ENCODE results near the gene P2RX3.
A peak's percentile ranks its signal among the peaks of the same experiment; 100 is the strongest.

Gene P2RX3

GRCh38 chr11:57310630-57311086 lies 27.5 kb upstream of the P2RX3 start:
- no peak for DNase-seq

DNA sequence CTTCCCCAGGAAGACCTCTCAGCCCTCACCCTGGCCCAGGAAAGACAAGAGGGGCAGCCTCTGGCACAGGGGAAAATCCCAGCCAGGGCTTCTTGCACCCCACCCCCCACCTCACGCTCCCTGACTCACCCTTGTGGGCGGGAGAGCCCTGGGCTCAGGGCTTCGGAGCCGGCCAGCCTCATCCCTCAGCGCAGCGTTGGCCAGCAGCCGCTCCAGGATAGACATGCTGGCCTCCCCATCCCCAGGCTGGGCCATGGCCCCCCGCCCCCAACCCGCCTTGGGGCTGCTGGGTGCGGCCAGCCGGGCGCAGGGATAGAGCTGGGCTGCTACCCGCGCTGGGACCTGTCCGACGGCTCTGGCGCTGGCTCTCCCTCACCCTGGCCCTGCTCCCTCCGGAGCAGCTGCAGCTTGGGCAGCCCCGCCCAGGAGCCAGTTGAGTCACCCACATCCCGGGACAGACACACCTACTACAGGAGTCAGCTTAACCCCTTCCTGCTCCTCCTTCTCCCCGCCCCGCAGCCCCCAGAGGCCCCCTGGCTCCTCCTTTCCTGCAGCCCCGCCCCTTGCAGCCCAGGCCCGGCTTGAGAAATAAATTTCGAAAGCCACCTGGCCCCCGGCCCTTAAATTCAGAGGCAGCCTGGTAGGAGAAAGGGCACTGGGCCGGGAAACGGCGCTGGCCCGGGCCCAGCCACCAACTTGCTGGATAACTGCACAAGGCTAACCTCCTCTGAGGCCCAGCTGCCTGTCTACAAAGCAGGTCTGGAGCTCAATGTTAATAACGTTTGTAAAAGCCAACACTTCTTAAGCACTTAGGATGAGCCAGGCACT lies 26.8 kb upstream of the P2RX3 start:
- DNase-seq = peak; percentile 57

GRCh38 chr11:57312511-57313021 lies 25.6 kb upstream of the P2RX3 start:
- no peak for DNase-seq

GRCh38 chr11:57313071-57313787 lies 24.9 kb upstream of the P2RX3 start:
- no peak for DNase-seq

DNA sequence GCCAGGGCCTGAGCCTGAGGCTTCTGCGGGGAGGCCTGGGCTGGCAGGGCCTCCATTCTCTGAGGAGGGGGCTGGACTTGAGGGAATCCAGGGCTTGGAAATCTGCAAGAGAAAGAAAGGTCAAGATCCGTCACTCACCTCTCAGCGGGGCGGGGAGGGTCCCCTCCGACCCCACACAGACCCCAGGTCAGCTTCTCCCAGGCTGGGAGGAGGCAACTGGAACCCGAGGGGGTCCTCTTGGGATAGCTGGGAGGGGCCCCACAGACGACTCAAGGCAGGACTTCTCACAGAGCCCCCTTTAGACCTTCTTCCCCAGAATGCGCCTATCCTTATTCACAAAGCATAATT lies 24.4 kb upstream of the P2RX3 start:
- no peak for DNase-seq

- no peak for DNase-seq
These were observed 23.8 kb upstream of the P2RX3 start for GRCh38 chr11:57314221-57314973.

- DNase-seq = no peak
These were observed 22.7 kb upstream of the P2RX3 start for GRCh38 chr11:57315491-57315890.

GRCh38 chr11:57316017-57316416 lies 22.1 kb upstream of the P2RX3 start:
- no peak for DNase-seq

DNA sequence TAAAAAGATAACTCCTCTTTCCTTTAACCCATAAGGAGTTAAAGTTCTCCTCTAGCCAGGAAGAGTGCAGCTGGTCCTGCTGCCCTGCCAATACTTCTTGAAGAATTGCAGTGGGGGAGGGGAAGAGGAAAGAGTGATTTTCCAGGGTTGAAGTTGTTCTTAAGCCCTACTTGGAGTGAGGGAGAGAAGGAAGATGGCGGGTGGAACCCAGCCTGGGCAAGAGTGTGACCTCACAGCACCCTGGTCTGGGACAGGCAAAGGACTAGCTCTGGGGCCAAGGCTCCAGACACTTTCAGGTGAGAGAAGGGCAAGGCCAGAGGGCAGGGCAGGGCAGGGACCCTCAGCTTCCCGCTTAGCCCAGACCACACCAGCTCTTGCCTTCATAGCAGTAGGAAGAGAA lies 20.0 kb upstream of the P2RX3 start:
- DNase-seq = no peak

- DNase-seq = no peak
These were observed 18.0 kb upstream of the P2RX3 start for GRCh38 chr11:57320067-57320718.

DNA sequence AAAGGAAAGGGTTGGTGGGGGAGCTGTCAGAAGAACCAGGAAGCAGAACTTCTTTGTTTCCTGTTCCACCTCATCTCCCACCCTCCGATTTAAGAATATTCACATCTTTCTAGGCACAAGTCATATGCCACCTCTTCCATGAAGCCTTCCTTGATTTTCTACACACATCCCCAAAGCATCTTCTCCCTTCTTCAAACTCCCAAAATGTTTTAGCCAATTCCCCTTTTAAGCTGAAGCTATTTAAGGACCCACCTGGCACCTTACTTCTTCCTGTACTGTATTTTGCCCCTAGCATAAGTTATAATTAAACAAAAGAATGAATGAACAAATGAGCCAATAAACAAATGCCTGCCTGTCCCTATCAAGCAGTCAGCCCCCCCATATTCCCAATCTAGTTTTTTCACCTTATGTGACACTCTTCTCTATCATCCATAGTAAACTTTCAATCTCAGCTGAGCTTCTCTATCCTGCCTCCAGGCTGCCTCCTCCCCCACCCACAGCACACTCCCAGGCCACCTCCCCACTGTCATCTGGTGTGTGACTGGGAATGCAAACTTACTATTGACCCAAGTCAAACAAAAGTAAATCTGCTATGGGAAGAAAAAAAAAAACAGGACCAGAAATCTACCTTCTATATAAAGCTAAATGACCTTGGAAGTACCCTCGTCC lies 17.3 kb upstream of the P2RX3 start:
- no peak for DNase-seq

DNA sequence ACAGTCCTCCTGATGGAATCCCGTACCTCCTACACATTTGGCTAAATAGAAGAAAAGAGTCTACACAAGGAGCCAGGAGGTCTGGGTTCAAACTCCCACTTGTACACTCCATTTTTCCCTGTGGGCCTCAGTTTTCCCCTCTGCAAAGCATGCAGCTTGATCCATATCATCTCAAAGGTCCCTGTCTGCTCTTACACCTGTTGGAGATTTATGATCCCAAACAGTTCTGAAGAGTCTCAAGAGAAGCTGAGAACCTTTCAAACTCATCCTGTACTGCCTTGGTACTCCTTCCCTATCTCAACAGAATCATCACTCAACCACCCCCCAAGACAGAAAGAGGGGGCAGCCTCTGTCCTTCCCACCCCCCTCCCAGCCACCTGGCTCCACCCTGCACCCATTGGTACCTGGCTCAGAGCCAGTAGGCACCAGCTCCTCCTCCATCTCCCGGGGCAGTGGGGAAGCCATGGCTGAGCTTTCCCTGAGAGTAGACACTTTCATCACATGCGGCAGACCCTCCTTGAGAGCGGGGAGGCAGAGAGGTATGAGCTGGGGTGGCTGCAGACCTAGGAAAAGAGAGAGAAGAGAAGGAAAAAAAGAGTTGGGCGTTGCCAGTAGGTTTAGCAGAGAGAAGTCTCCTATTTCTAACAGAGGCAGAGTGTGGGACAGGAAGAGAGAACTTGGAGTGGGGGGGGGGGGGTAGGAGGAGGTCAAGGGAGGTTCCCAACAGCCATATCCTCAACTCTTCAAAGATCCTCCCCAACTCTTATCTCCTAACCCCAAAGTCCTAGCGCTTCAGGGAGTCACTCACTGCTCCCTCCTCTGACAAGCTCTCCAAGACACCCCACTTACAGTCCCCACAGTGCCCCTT lies 16.5 kb upstream of the P2RX3 start:
- DNase-seq = no peak

DNA sequence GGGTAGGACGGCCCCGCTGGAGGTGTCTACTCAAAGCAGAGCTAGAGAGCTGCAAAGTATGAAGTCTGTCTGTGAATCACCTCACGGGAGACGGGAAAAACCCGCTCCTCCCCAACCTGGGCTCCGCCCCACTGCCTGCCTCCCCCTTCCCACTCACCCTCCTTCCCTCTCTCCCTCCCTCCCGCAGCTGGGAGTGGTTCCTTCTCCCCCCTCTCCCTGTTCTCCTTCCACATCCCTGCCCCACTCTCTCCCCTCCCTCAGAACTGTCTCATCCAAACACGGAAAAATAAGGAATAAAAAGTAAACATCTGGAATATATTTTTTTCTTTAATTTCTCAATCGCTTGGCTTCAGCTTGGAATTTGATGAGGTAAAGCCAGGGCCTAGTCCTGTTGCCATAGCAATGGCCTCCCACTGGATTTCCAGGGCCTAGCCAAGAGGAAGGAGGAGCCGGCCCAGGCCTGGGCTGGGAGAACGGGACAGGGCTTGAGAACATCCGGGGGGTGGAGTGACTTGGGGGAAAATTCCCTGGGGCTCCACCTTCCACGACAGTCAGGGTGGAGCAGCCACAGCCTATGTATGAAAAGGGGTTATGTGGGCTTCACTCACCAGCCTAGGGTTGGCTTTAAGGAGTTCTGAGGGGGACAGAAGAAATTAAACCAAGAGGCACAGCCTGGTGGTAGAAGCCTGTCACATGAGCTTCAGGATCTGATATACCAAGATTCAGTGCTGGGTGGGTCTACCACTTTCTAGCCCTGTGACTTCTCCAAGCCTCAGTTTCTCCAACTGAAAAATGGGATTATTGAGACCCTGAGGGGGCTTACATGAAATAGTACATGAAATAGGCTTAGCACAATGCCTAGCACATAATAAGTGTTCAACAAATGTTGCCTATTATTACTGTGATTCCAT lies 15.6 kb upstream of the P2RX3 start:
- DNase-seq = peak; percentile 24

- no peak for DNase-seq
These were observed 14.8 kb upstream of the P2RX3 start for GRCh38 chr11:57323167-57323854.

DNA sequence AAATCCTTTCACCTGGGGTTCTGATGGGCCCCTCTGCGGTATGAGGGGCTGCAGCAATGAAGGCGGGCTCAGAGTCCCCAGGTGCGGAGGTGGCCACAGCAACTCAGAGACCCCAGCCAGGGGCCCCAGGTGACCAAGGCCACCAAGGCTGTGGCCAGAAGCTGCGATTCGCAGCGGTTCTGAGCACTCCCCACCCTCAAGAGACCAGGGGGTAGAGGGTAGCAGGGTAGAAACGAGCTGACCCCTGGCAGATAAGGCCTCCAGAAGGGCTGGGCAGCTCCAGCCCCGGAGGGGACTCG lies 14.3 kb upstream of the P2RX3 start:
- no peak for DNase-seq

GRCh38 chr11:57324154-57324885 lies 13.8 kb upstream of the P2RX3 start:
- no peak for DNase-seq

DNA sequence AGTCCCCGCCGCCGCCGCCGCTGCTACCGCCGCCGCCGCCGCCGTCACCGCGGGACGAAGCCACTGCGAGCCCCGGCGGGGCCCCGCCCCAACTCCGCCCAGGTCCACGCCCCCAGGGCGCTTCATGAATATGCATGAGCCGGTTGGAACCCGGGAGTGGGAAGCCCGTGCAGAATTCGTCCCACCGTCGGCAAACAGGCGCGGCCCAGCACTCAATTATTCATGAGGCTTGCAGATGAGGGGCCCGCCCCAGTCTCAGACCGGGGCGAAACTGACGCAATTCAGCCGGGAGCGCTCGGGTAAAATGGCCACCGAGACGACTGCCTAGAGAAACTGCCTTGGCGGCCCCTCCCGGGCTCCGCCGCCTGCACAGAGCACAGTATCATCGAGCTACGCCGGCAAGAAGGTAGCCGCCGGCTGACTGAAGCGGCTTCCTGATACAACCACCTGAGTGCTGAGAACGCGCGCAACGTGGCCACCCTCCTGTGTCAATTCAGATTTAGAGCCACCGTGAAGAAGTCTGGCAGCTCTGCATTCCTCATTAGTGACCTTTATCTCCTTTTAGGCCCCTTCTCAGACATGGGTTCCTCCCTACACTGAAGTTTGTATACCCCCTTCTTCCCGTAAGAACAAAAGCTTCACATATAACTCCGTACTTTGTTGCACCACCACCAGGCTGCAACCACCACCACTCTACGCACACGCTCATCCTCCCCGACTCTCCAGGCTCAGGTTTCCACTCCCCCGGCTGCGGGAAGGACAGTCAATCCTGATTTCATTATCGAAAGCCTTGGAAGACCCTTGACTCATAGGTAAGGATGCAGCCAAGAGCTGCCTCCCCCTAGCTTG lies 13.0 kb upstream of the P2RX3 start, which contains the start of gene TNKS1BP1:
TNKS1BP1 (minus strand) TSS at position 67 of the 849 bp plus-strand sequence. CDS start 3,067 bp downstream, outside the sequence.
- peak; percentile 85 for DNase-seq

- no peak for DNase-seq
These were observed 12.5 kb upstream of the P2RX3 start for GRCh38 chr11:57325735-57326048.

All from NCI-H1694 (cell line).